RWPE1 (cell line): ENCODE results near the gene PCDHB2.
"Not testable (repeated sequence)": the region's sequence is repeated elsewhere in the genome, so short reads cannot be mapped to it uniquely, and the experiment has no call there.

Experiments used
- CTCF ChIA-PET: fragments of 350-600 bp; sonication (Branson Sonifier 250); formaldehyde crosslinking; extraction: SDS; loops from one replicate; lab custom pipeline; 2021; lab: Yijun Ruan, JAX
- POLR2A ChIA-PET: fragments of 400-600 bp; formaldehyde crosslinking; extraction: SDS; loops from one replicate; lab custom pipeline; 2020; ENCODE audit warnings: antibody characterized with exemption; ENCODE audit not compliant: low non-redundant PET; lab: Yijun Ruan, JAX
- DNase-seq: peaks from one replicate; pipeline ENCODE4 v3.0.0; 2012; ENCODE audit warnings: low spot score
- H3K27ac ChIP-seq: fragments of 450-650 bp; 2 replicates; pipeline ENCODE4 v1.5.1; 2017
- CTCF ChIP-seq: fragments of 450-650 bp; conservative IDR thresholded peaks from 2 replicates; pipeline ENCODE4 v1.5.1; 2017; ENCODE audit warnings: low read depth, mild to moderate bottlenecking

PCDHB2 gene

GRCh38 chr5:141084487-141084989, 9.9 kb upstream of the PCDHB2 start:
- peak; percentile 59 for DNase-seq
- H3K27ac ChIP-seq: peak overlapping the region; percentile 34; the same call in 1 of the 2 replicates
- ChIA-PET POLR2A (no interaction called here), CTCF (interaction anchor here (0.7 to 1.6 kb wide), 4 partner anchors 18 to 1615 kb away, joined by 3 to 4 read pairs (median 4); no protein-coding TSS in a partner anchor)
- TF ChIP-seq CTCF: peak; percentile 92

- DNase-seq: no peak
- no peak overlapping the region for H3K27ac ChIP-seq
- CTCF ChIA-PET: interaction anchor here (1.0 kb wide), 1 partner anchor 114 kb away, joined by 3 read pairs; no protein-coding TSS in a partner anchor
- POLR2A ChIA-PET: no interaction called here
- TF ChIP-seq CTCF: no peak
Measured at GRCh38 chr5:141095263-141095641, 837 bp downstream of the PCDHB2 start.

GRCh38 chr5:141096181-141096580, 1.8 kb downstream of the PCDHB2 start:
- H3K27ac ChIP-seq, DNase-seq, CTCF ChIA-PET, POLR2A ChIA-PET: not testable (repeated sequence)

GRCh38 chr5:141096586-141096985, 2.2 kb downstream of the PCDHB2 start:
- H3K27ac ChIP-seq, DNase-seq, CTCF ChIA-PET, POLR2A ChIA-PET: not testable (repeated sequence)

GRCh38 chr5:141100243-141100805, 5.9 kb downstream of the PCDHB2 start, which contains the start of gene PCDHB3:
Gene PCDHB3 (plus strand): TSS chr5:141100473. CDS start chr5:141100650, 177 bp downstream.
- no peak within 1 kb of the TSS for H3K27ac ChIP-seq
- peak; percentile 47 for DNase-seq
- ChIA-PET CTCF (interaction anchor here (0.6 to 0.7 kb wide), 2 partner anchors 467 to 518 kb away, joined by 3 read pairs; partner anchors contain the start of gene DIAPH1), POLR2A (no interaction called here)
- TF ChIP-seq CTCF: peak; percentile 58

GRCh38 chr5:141101059-141101458, 6.6 kb downstream of the PCDHB2 start:
- H3K27ac ChIP-seq: no peak overlapping the region
- TF ChIP-seq CTCF: no peak
- POLR2A ChIA-PET: no interaction called here
- CTCF ChIA-PET: no interaction called here
- DNase-seq: no peak

- POLR2A ChIA-PET, DNase-seq, H3K27ac ChIP-seq, CTCF ChIA-PET: not testable (repeated sequence)
Measured at GRCh38 chr5:141102070-141102469, 7.7 kb downstream of the PCDHB2 start.

- POLR2A ChIA-PET, CTCF ChIA-PET, H3K27ac ChIP-seq, DNase-seq: not testable (repeated sequence)
Measured at GRCh38 chr5:141102471-141102870, 8.1 kb downstream of the PCDHB2 start.
